ENCODE data around the gene ACSS3. TPM values are rescaled to one million over a fixed set of nuclear protein-coding genes. Genes with fewer than 3 reads are reported as not detected.

The ACSS3 gene
- total and polyA plus RNA-seq, 10 of the 15 experiments (the other 5 are each of a cell fraction or from before 2014, with no cell fraction given): 0.06 to 0.31 TPM; not detected in 8

GRCh38 chr12:81170072-81170471 is 92.2 kb downstream of the ACSS3 start (continued):
- TF ChIP-seq NR2C2 (IDR thresholded peaks at IDR 0.05; ENCODE audit: borderline replicate concordance, control insufficient read depth, insufficient read length, low read depth): no peak

GRCh38 chr12:81172851-81173250 is 95.0 kb downstream of the ACSS3 start:
- H3K4me3 ChIP-seq: no peak overlapping the region
- SMC1A ChIA-PET (ENCODE audit: uncharacterized antibody, unreplicated experiment): no interaction called here

More at GRCh38 chr12:81172851-81173250, 95.0 kb downstream of the ACSS3 start:
- no peak overlapping the region for H2AFZ ChIP-seq (ENCODE audit: control insufficient read depth, low read depth, low read length)
- intact Hi-C loops (cut with micrococcal nuclease; ENCODE audit: unreplicated experiment): no loop called here
- no peaks in the 10 kb centered on the region for H3K4me1 ChIP-seq (ENCODE audit: control insufficient read depth, insufficient read depth, low read length)
- CTCF ChIA-PET: no interaction called here
- 0% methylated on average over 2 of the region's 2 CpGs for WGBS (ENCODE audit: insufficient coverage, insufficient replicate concordance, low lambda C conversion rate, missing lambda C conversion rate)
- POLR2A ChIA-PET: interaction anchor here (0.7 kb wide), 1 partner anchor 445 kb away, joined by 3 read pairs; no protein-coding TSS in a partner anchor
- no peak overlapping the region for H3K9ac ChIP-seq (ENCODE audit: control insufficient read depth, insufficient read depth, low read length)
- H3K27me3 ChIP-seq (replicated peaks in 1 of 2; ENCODE audit: control insufficient read depth in 2 of 2, insufficient read depth in 2 of 2, low read length in 1 of 2): no peaks in the 10 kb centered on the region
- no peaks in the 10 kb centered on the region for H3K79me2 ChIP-seq (ENCODE audit: control insufficient read depth, insufficient read depth, low read length)
- DNase-seq (ENCODE audit: low read depth, low spot score) (no peak), ATAC-seq (no peak), FAIRE-seq (no peak)
- in situ Hi-C loops (cut with MboI): no loop called here
- TF ChIP-seq CREB1 (IDR thresholded peaks at IDR 0.05; ENCODE audit: low read depth) (no peak), HDGF (IDR thresholded peaks at IDR 0.05) (no peak), ZZZ3 (IDR thresholded peaks at IDR 0.05; ENCODE audit: control insufficient read depth, insufficient read length, low read depth) (no peak), ZBTB33 (IDR thresholded peaks at IDR 0.05) (no peak), ESRRA (IDR thresholded peaks at IDR 0.05; ENCODE audit: low read length) (no peak), CUX1 (IDR thresholded peaks at IDR 0.05; ENCODE audit: insufficient replicate concordance, low read depth, low read length) (no peak), SIX5 (IDR thresholded peaks at IDR 0.05; ENCODE audit: low read depth, low read length, severe bottlenecking) (no peak), BMI1 (IDR thresholded peaks at IDR 0.05; ENCODE audit: borderline replicate concordance) (no peak), ZBED1 (IDR thresholded peaks at IDR 0.05; ENCODE audit: borderline replicate concordance) (no peak)
- H3K4me2 ChIP-seq (ENCODE audit: control insufficient read depth, insufficient read depth): no peak overlapping the region
- H4K20me1 ChIP-seq (ENCODE audit: control insufficient read depth, insufficient read depth): no peaks in the 10 kb centered on the region
- no peaks in the 10 kb centered on the region for H3K36me3 ChIP-seq (ENCODE audit: control insufficient read depth in 2 of 2, insufficient read depth in 2 of 2, low read length in 1 of 2)
- H3K9me3 ChIP-seq (replicated peaks; ENCODE audit: control insufficient read depth, insufficient read depth, low read length): no peaks in the 10 kb centered on the region
- no TSS peak for BruUV-seq (replicated peaks)
- no peak overlapping the region for H3K27ac ChIP-seq (ENCODE audit: control insufficient read depth, insufficient read depth)
- RAD21 ChIA-PET (ENCODE audit: unreplicated experiment): no interaction called here
